ENCODE results near the gene DAGLA.

DAGLA gene

GRCh38 chr11:61711498-61711897 is 31.3 kb downstream of the DAGLA start:
- DNase-seq, result no peak

DNA sequence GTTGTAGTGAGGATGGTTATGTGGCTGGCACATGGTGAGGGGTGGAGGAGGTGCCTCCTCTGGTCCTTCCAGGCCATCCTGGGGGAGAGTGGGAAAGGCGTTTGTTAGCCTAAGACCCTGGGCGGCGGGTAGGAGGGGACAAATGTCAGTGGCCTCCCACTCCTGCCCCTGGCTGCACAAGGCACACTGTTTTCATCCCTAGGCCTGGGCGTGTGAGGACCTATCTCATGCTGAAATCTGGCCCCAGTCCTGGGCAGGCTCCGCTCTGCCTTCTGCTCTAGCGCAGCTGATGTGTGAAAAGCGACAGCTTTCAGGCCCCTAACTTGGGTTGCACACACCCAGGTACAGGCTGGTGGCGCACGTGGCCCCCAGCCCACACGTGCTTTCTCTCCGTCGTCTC is 32.1 kb downstream of the DAGLA start:
- no peak for DNase-seq

- DNase-seq, result no peak
These were observed 32.7 kb downstream of the DAGLA start for GRCh38 chr11:61712846-61713245.

- DNase-seq, result no peak
These were observed 33.3 kb downstream of the DAGLA start for GRCh38 chr11:61713464-61713863.

GRCh38 chr11:61713906-61714305 is 33.7 kb downstream of the DAGLA start:
- DNase-seq, result no peak

GRCh38 chr11:61714316-61714715 is 34.1 kb downstream of the DAGLA start:
- DNase-seq, result no peak

GRCh38 chr11:61714916-61715315 is 34.7 kb downstream of the DAGLA start:
- no peak for DNase-seq

- no peak for DNase-seq
These were observed 35.7 kb downstream of the DAGLA start for GRCh38 chr11:61715867-61716266.

DNA sequence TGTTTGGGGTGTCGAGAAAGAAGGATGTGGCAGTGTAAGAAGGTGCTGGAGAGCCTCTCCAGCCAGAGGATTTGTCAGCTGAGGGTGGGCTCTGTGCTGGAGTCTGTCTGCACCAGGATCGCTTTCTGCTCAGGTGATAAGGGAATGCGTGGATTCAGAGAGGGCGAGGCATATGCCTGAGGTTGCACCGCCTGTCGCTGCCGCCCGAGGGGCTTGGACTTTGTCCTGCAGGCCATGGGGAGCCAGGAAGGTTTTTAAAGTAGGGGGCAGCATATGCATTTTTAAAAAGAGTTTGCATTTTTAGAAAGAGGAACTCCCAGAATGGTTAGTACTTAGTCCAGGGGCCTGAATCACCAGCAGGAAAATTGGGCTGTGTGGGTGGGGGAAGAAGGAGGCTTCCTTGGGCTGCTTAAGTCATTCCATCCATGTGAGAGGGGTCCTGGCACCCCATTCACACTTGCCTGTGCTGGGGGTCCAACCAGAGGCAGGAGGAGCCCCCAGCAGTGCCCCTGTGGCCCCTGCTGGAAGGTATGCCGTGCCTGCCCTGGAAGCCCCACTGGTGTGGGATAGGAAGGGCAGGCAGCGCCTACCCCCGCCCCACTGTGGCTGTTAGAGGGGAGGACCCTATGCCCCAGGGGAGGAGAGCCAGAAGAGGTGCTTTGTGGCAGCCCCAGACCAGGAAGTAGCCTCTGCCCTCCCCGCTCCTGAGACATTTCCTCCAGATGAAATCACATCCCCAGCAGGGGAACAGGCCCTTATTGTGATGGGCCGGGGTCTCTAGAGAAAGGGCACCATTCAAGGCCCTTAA is 36.5 kb downstream of the DAGLA start:
- DNase-seq, result no peak

DNA sequence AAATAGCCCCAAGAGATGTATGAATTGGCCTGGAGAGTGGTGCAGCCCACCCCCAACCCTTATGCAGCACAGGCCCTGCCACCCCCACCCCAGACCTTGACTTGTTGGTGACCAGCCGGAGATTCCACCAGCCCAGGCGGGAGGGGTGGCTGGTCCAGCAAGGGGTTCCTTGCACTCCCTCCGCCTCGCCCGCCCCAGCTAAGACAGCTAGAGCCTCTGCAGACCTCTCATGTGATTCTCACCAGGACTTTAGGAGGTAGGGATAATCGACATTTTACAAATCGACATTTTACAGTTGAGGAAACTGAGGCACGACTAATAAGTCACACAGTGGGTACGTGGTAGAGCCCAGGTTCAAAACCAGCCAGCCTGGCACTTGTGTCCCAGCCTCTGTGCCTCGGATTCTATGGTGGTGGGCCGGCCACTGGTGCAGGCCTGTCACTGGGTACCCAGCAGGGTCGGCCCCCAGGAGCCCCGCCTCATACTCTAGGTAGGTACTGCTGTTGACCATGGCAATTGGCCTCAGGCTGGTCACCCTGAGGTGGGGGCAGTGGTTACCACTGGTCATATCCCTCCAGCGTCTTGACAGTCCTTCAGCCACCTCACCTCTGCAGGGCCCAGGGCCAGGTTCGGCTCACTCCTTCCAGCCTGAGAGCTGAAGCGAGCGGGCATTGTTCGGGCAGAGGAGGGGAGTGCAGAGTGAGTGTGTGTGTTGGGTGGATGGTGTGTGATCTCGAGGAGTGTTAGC is 37.3 kb downstream of the DAGLA start:
- no peak for DNase-seq

DNA sequence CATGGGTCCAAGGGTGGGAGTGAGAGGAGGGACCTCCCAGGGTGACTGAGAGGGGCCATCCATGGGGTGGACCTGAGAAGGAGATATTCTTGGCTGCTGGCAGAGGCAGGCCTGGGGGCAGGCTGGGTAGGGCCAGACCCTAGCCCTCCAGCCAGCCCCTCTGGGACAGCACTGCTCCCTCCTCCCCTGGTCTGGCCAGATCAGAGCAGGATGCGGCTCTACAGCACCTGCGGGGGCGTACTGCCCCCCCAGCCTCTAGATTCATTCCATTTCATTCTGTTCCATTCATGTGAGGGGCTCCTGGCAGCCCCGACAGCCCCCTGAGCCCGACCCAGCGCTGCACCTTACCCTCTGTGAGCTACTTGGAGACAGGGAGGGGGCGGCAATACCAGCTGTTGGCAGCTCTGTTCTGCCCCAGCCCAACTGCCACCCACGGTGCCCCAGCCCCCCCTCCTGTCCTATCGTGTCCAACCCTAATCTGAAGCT is 37.9 kb downstream of the DAGLA start:
- no peak for DNase-seq

GRCh38 chr11:61718621-61719302 is 38.6 kb downstream of the DAGLA start:
- DNase-seq, result peak; percentile 42

DNA sequence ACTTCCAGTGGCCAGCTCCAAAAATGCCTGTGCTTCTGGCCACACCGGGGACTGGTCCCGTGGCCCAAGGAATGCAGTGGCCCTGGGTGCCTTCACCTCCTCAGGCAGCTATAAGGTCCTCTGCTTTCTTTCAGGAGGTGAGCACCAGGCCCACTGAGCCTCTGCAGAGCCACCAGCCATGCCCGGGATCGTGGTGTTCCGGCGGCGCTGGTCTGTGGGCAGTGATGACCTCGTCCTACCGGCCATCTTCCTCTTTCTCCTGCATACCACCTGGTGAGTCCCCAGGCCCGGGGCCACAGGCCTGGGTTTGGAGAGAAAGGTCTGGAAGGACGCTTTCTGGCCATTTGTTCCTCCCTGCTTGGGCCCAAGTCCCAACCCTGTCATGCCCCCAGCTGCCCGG is 39.8 kb downstream of the DAGLA start:
- DNase-seq, result no peak

GRCh38 chr11:61720597-61720996 is 40.4 kb downstream of the DAGLA start:
- DNase-seq, result no peak

DNA sequence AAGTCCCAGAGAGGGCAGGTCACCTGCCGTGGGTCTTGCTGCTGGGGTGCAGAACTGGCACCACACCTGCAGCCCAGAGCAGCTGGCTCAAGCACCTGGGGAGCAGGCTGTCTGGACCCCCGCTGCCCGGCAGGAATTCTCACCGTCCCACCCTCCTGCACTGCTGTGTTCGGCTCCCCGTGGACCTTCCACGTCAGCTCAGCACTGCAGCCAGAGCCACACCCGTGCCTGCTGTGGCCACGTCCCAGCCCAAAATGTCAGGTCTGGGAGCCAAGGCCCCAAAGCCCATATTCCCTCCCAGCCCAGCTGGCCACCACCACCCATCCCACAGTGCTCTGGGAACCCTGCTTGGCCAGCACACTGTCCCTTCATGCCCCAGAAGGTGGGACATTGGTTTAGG is 44.2 kb downstream of the DAGLA start:
- no peak for DNase-seq

- no peak for DNase-seq
These were observed 45.6 kb downstream of the DAGLA start for GRCh38 chr11:61725781-61726231.

DNA sequence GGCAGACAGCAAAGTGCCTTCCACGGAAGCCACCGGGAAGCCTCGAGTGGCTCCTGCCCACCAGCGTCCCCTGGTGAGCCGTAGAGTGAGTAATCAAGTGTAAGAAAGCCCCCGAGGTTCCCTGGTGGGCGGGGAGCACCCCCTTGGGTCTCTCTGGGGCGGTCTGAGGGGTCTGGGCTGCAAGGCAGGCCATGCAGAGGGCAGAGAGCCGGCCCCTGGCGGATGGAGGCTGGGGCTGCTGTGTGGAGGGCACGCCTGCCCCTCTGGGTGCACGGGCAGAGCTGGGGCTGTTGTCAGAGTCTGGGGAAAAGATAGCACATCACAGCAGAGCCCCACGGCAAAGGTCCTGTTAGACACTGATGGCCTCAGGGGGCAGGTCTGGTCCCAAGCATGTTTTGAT is 46.6 kb downstream of the DAGLA start:
- DNase-seq, result no peak

GRCh38 chr11:61727401-61727811 is 47.2 kb downstream of the DAGLA start:
- DNase-seq, result no peak

- DNase-seq, result peak; percentile 52
These were observed 48.1 kb downstream of the DAGLA start for GRCh38 chr11:61728066-61728939.

DNA sequence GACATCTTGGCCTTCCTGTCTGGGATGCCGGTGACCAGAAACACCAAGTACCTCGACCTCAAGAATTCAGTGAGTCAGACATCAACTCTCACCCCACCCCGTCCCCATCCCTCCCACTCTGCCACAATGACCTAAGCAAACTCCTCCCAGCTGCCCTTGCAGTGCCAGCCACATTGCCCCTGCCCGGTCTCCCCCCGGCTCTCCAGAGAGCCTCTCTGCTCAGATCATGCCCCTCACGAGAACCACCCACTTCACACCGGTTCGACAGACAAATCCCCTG is 48.7 kb downstream of the DAGLA start:
- DNase-seq, result peak; percentile 78

GRCh38 chr11:61730240-61730994 is 50.2 kb downstream of the DAGLA start:
- no peak for DNase-seq

Data from kidney glomerular epithelial cell (primary cell).